DOHH2 (cell line): Measurements from ENCODE around the gene BMP6.

Experiments used
- H3F3A ChIP-seq: fragments of 200-600 bp; sonication (generic), shearing (Covaris generic); 2 replicates; pipeline ENCODE4 v1.6.0; 2016; ENCODE audit warnings: antibody characterized with exemption, mild to moderate bottlenecking; ENCODE audit not compliant: control insufficient read depth, insufficient read depth
- H3K27ac ChIP-seq: fragments of 200-600 bp; sonication (generic); 2 replicates; pipeline ENCODE4 v1.5.1; 2014; ENCODE audit warnings: low read depth, mild to moderate bottlenecking, low read length, moderate library complexity
- H3K27me3 ChIP-seq: fragments of 200-600 bp; sonication (generic); 2 replicates; pipeline ENCODE4 v1.6.1; 2014; ENCODE audit warnings: mild to moderate bottlenecking, low read length, mixed read lengths; ENCODE audit not compliant: control insufficient read depth
- H3K36me3 ChIP-seq: fragments of 200-600 bp; sonication (generic); 2 replicates; pipeline ENCODE4 v1.6.1; 2014; ENCODE audit warnings: mild to moderate bottlenecking, low read length, moderate library complexity, mixed read lengths; ENCODE audit not compliant: control insufficient read depth
- H3K4me1 ChIP-seq: fragments of 200-600 bp; sonication (generic); 2 replicates; pipeline ENCODE4 v1.6.1; 2014; ENCODE audit warnings: mild to moderate bottlenecking, low read length, mixed read lengths; ENCODE audit not compliant: control insufficient read depth
- H3K4me2 ChIP-seq: fragments of 200-600 bp; sonication (generic); 2 replicates; pipeline ENCODE4 v1.6.0; 2014; ENCODE audit warnings: mild to moderate bottlenecking, low read length, moderate library complexity
- H3K4me3 ChIP-seq: fragments of 200-600 bp; sonication (generic); 2 replicates; pipeline ENCODE4 v1.5.1; 2014; ENCODE audit warnings: mild to moderate bottlenecking, low read length, mixed read lengths
- H3K79me2 ChIP-seq: fragments of 200-600 bp; sonication (generic); 2 replicates; pipeline ENCODE4 v1.6.1; 2014; ENCODE audit warnings: mild to moderate bottlenecking, low read length, mixed read lengths; ENCODE audit not compliant: control insufficient read depth
- H3K9me2 ChIP-seq: fragments of 200-600 bp; sonication (generic); replicated peaks from 2 replicates; pipeline ENCODE4 v1.6.1; 2014; ENCODE audit warnings: mild to moderate bottlenecking, low read length, mixed read lengths; ENCODE audit not compliant: control insufficient read depth
- H3K9me3 ChIP-seq: fragments of 200-600 bp; sonication (generic); 2 replicates; pipeline ENCODE4 v1.6.1; 2014; ENCODE audit warnings: antibody characterized with exemption, low read length, mixed read lengths; ENCODE audit not compliant: control insufficient read depth, insufficient read depth
- H4K20me1 ChIP-seq: fragments of 200-600 bp; sonication (generic); 2 replicates; pipeline ENCODE4 v1.6.0; 2014; ENCODE audit warnings: low read depth, mild to moderate bottlenecking, antibody characterized with exemption, low read length, moderate library complexity; ENCODE audit not compliant: control insufficient read depth, insufficient read depth
- CTCF ChIP-seq: fragments of 200-600 bp; sonication (generic); IDR thresholded peaks from one replicate; pipeline ENCODE4 v1.5.1; 2014; ENCODE audit warnings: antibody characterized with exemption, mild to moderate bottlenecking, low read depth, low read length; ENCODE audit not compliant: poor library complexity, severe bottlenecking
- EZH2phosphoT487 ChIP-seq: fragments of 200-600 bp; sonication (generic); IDR thresholded peaks from 2 replicates; pipeline ENCODE4 v1.6.1; 2017; ENCODE audit warnings: borderline replicate concordance, mild to moderate bottlenecking, antibody characterized with exemption, low read length, moderate library complexity, mixed read lengths

BMP6 gene

GRCh38 chr6:7909323-7910276 is 183.7 kb downstream of the BMP6 start:
- H3K79me2 ChIP-seq: peaks cover 58% of the 10 kb centered on the region
- H3K27me3 ChIP-seq: peaks cover 22% of the 10 kb centered on the region

GRCh38 chr6:7910298-7910653 is 184.4 kb downstream of the BMP6 start:
- no peak overlapping the region for H3K27ac ChIP-seq
- H3K9me2 ChIP-seq: no peaks in the 10 kb centered on the region
- peak overlapping the region; percentile 83 for H3K4me3 ChIP-seq
- no peaks in the 10 kb centered on the region for H4K20me1 ChIP-seq
- H3F3A ChIP-seq: no peaks in the 10 kb centered on the region
- peaks cover 26% of the 10 kb centered on the region for H3K27me3 ChIP-seq
- H3K4me1 ChIP-seq: peaks cover 53% of the 10 kb centered on the region
- peaks cover 16% of the 10 kb centered on the region for H3K36me3 ChIP-seq
- H3K79me2 ChIP-seq: peaks cover 51% of the 10 kb centered on the region
- TF ChIP-seq EZH2phosphoT487: no peak
- no peak for TF ChIP-seq CTCF
- no peaks in the 10 kb centered on the region for H3K9me3 ChIP-seq
- H3K4me2 ChIP-seq: peak overlapping the region; percentile 93

More at GRCh38 chr6:7909323-7910276, 183.7 kb downstream of the BMP6 start:
- H3K9me2 ChIP-seq: no peaks in the 10 kb centered on the region
- TF ChIP-seq CTCF (no peak), EZH2phosphoT487 (no peak)
- peak overlapping the region; percentile 83 for H3K4me3 ChIP-seq
- no peak overlapping the region for H3K27ac ChIP-seq
- H3K4me1 ChIP-seq: peaks cover 46% of the 10 kb centered on the region
- peak overlapping the region; percentile 93 for H3K4me2 ChIP-seq
- no peaks in the 10 kb centered on the region for H3K9me3 ChIP-seq
- peaks cover 22% of the 10 kb centered on the region for H3K36me3 ChIP-seq
- H3F3A ChIP-seq: no peaks in the 10 kb centered on the region
- H4K20me1 ChIP-seq: no peaks in the 10 kb centered on the region

DNA sequence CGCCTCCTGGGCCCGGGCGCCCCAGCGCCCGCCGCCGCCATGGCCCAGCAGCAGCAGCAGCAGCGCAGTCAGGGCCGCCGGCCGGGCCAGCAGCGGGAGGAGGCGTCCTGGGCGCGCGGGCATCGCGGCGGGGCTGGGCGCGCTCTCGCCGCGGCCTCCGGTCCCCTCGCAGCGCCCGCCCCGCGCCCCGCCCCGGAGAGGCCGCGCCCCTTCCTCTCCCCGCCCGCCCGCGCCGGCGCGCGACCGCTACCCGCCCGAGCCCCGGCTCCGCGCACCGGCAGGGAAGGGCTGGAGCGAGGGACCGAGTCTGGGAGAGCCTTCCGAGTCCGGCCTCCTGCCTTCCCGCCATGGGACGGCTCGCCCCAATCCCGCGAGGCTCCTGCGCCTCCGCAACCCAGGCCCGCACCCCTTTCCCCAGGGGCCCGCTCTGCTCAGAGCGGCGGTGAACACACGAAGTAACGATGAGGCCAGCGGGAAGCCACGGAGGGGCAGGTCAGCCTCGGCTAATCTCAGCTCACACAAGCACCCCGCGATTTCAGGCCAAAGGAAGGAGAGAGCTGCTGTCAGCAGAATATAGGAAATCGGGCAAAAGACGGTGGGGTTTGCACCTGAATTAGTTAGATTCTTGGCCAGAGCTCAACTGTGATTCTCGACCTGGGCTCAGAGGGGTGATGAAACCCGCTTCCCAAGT is 184.9 kb downstream of the BMP6 start, which contains the start of gene TXNDC5:
Gene TXNDC5, minus strand, starts transcription at position 135 of the 691 bp plus-strand sequence. Its CDS starts 12 bp downstream, at position 123.
- Histone ChIP-seq H3K4me3 (peak within 1 kb of the TSS; percentile 83), H3K4me1 (peaks cover 58% of the 10 kb centered on the region), H3F3A (no peaks in the 10 kb centered on the region), H3K36me3 (peaks cover 16% of the 10 kb centered on the region), H3K9me2 (no peaks in the 10 kb centered on the region), H4K20me1 (no peaks in the 10 kb centered on the region), H3K27me3 (peaks cover 26% of the 10 kb centered on the region), H3K9me3 (no peaks in the 10 kb centered on the region), H3K27ac (no peak within 1 kb of the TSS), H3K4me2 (peak within 1 kb of the TSS; percentile 99), H3K79me2 (peaks cover 46% of the 10 kb centered on the region)
- TF ChIP-seq EZH2phosphoT487: no peak
- TF ChIP-seq CTCF: no peak
